Tibial artery (tissue), 4 donors: ENCODE data around the gene PBX4.

ENCODE experiments used
- DNase-seq, 2 donors: peaks; one replicate each; pipeline ENCODE4 v3.0.0-alpha.2; 2019
- H3K27ac ChIP-seq, 2 donors: fragments of 200-600 bp; sonication (generic) in 1 of 2; 1 replicate in 1 of 2; 2 replicates in 1 of 2; pipeline ENCODE4 v1.5.1; 2018 to 2019; ENCODE audit warnings: mild to moderate bottlenecking in 1 of 2
- H3K27me3 ChIP-seq, 2 donors: fragments of 200-600 bp; sonication (generic) in 1 of 2; one replicate each; pipeline versions ENCODE4 v1.5.1 to v1.6.0; 2016 to 2019
- H3K36me3 ChIP-seq, 3 donors: fragments of 200-600 bp; sonication (generic) in 2 of 3; one replicate each; pipeline ENCODE4 v1.5.1; 2016 to 2019; ENCODE audit warnings: mild to moderate bottlenecking in 2 of 3
- H3K4me1 ChIP-seq, 4 donors: fragments of 200-600 bp; sonication (generic) in 2 of 4; 1 replicate in 3 of 4; 2 replicates in 1 of 4; pipeline ENCODE4 v1.5.1; 2016 to 2019
- H3K4me3 ChIP-seq, 2 donors: fragments of 200-600 bp; sonication (generic) in 1 of 2; 1 replicate in 1 of 2; 2 replicates in 1 of 2; pipeline ENCODE4 v1.5.1; 2018 to 2019; ENCODE audit warnings: mild to moderate bottlenecking in 2 of 2
- H3K9me3 ChIP-seq, 3 donors: fragments of 200-600 bp; sonication (generic) in 1 of 3; one replicate each; pipeline ENCODE4 v1.5.1; 2016 to 2019
- CTCF ChIP-seq, 2 experiments: fragments of 200-600 bp in 1 of 2; fragments of 450-650 bp in 1 of 2; IDR thresholded peaks; one replicate each; pipeline ENCODE4 v1.5.1; 2017 to 2019; ENCODE audit warnings: antibody characterized with exemption in 2 of 2, mild to moderate bottlenecking in 1 of 2, moderate library complexity in 1 of 2
- intact Hi-C: fragments of 100-400 bp; cut with DNase I; formaldehyde crosslinking; loops from one replicate; pipeline ENCODE4 v1.15.0; 2023; ENCODE audit warnings: low total_unique reads

The PBX4 gene

DNA sequence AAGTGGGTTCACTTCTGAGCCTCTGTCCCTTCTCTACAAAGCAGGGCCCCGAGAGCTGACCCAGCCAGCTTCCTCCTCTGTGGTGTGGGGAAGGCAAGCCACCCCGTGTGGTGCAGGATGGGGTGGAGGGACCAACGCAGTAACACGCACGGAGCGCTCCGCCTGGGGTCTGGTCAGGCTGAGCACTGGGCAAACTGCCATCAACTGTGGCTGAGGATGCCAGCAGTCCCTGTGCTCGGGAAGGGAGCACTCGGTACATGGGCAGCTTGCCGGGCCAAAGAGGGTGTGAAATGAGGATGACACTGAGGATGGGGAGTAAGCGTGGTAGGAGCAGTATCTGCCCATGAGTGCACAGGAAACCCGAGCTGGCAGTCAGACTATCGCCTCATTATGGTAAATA is 32.6 kb upstream of the PBX4 start:
- H3K27me3 ChIP-seq = no peaks in the 10 kb centered on the region
- H3K27ac ChIP-seq = no peak overlapping the region
- H3K9me3 ChIP-seq = no peaks in the 10 kb centered on the region
- intact Hi-C loops = no loop called here
- H3K36me3 ChIP-seq = peaks cover 89 to 100% (median 93%) of the 10 kb centered on the region in 3 donors
- DNase-seq = no peak
- no peaks in the 10 kb centered on the region for H3K4me1 ChIP-seq
- no peak for TF ChIP-seq CTCF (IDR thresholded peaks at IDR 0.05)
- H3K4me3 ChIP-seq = no peak overlapping the region

- no peak overlapping the region for H3K27ac ChIP-seq
- H3K36me3 ChIP-seq = peaks cover 88 to 100% (median 93%) of the 10 kb centered on the region in 3 donors
- H3K9me3 ChIP-seq = no peaks in the 10 kb centered on the region
- no peak overlapping the region for H3K4me3 ChIP-seq
- no peaks in the 10 kb centered on the region for H3K4me1 ChIP-seq
- H3K27me3 ChIP-seq = no peaks in the 10 kb centered on the region
- no peak for TF ChIP-seq CTCF (IDR thresholded peaks at IDR 0.05)
- DNase-seq = no peak
- intact Hi-C loops = no loop called here
These were observed 31.8 kb upstream of the PBX4 start for GRCh38 chr19:19650331-19650730.

GRCh38 chr19:19649580-19649995 is 31.1 kb upstream of the PBX4 start:
- no peaks in the 10 kb centered on the region for H3K9me3 ChIP-seq
- H3K4me3 ChIP-seq = no peak overlapping the region
- no peak for TF ChIP-seq CTCF (IDR thresholded peaks at IDR 0.05)
- intact Hi-C loops = no loop called here
- peaks cover 84 to 99% (median 91%) of the 10 kb centered on the region in 3 donors for H3K36me3 ChIP-seq
- no peaks in the 10 kb centered on the region for H3K27me3 ChIP-seq
- no peak for DNase-seq
- no peaks in the 10 kb centered on the region for H3K4me1 ChIP-seq
- H3K27ac ChIP-seq = no peak overlapping the region

DNA sequence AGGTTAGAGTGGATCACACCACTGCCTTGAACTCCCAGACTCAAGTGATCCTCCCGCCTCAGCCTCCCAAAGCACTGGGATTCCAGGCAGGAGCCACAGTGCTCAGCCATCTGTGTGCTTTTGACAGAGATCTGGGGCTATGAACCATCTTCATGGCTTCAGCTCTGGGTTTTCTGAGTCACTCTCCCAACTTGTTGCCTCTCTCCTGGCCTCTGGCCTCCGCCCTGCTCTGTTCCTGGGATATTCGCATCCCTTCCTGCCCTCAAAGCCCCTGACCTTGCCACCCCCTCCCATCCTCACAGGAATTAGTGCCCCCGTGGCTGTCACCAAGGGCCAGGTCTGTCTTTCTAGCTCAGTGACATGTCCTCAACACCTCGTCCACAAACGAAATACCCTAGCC is 30.7 kb upstream of the PBX4 start:
- no peaks in the 10 kb centered on the region for H3K27me3 ChIP-seq
- no peak overlapping the region for H3K4me3 ChIP-seq
- H3K36me3 ChIP-seq = peaks cover 79 to 94% (median 87%) of the 10 kb centered on the region in 3 donors
- no peak overlapping the region for H3K27ac ChIP-seq
- no peaks in the 10 kb centered on the region for H3K9me3 ChIP-seq
- intact Hi-C loops = no loop called here
- TF ChIP-seq CTCF (IDR thresholded peaks at IDR 0.05) = no peak
- DNase-seq = no peak
- H3K4me1 ChIP-seq = peaks cover 0 to under 1% (median 0%) of the 10 kb centered on the region in 4 donors

GRCh38 chr19:19647037-19647835 is 28.7 kb upstream of the PBX4 start:
- no peak for TF ChIP-seq CTCF (IDR thresholded peaks at IDR 0.05)
- Histone ChIP-seq H3K4me1 (peaks cover 0 to 14% (median 8%) of the 10 kb centered on the region in 4 donors), H3K27me3 (no peaks in the 10 kb centered on the region), H3K36me3 (peaks cover 60 to 75% (median 68%) of the 10 kb centered on the region in 3 donors), H3K4me3 (no peak overlapping the region), H3K9me3 (no peaks in the 10 kb centered on the region), H3K27ac (no peak overlapping the region)
- intact Hi-C loops = no loop called here
- no peak for DNase-seq
